ENCODE results near the gene BSDC1.

The BSDC1 gene

GRCh38 chr1:32393832-32394140, 455 bp downstream of the BSDC1 start:
- DNase-seq (ENCODE audit: low read depth): no peak

DNA sequence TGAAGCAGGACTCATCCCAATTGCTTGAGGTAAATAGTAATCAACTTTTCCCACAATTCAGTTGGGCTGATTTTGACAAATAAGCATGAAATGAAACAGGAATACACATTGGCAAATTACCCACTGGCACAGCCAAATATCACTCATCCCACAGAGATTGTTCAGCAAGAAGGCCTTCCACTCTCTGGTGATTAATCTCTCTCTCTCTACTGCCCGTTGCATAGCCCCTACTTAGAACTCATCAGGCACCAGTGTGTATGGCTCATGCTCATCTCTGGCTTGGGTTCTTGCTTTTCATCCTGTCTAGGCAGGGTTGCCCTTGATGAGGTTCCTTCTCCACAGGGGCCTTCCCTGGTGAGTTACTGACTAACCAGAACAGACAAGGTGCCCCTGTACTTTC, 1.1 kb downstream of the BSDC1 start:
- no peak for DNase-seq (ENCODE audit: low read depth)

- no peak for DNase-seq (ENCODE audit: low read depth)
Measured at GRCh38 chr1:32392325-32392724, 1.9 kb downstream of the BSDC1 start.

DNA sequence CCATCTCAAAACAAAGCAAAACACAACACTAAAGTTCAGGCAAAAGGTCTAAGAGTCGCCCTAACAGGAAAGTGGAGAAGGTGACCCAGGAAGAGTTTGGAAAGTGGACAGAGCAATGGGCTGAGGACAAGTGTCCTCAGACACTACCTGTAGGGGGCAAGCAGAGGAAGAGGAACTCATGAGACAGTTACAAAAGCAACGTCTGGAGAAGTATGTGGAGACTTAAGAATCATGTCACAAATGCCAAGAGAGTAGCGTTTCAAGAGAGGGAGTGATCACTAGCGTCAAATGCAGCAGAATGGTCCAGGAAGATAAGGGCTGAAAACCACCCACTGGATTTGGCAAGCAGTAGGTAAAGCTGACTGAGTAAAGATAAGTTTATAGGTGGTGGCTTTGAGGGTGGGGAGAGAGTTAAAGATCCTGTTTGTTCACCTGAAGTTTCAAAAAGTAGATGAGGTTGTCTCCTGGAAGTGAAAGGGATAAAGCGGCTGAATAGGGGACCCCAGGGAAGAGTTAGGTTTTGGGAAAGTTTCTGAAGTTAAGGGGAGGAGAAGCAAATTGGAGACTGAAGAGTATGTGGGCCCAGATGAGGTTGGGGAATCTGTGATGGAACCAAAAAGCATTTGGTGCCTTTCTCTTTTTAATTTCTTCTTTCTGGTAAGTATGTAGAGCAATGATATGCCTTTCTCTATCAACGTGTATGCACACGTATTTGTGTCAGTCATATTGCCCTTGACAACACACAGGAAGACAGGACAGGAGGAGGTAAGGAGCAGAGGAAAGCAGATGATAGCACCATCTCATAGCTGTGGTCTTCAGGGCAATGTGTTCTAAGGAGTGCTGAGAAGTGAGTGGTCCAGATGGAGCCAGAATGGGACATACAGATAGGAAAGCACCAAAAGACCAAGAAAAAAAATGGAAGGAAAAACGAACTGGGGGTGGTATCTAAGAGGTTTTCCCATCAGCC, 3.1 kb downstream of the BSDC1 start:
- DNase-seq (ENCODE audit: low read depth): no peak

DNA sequence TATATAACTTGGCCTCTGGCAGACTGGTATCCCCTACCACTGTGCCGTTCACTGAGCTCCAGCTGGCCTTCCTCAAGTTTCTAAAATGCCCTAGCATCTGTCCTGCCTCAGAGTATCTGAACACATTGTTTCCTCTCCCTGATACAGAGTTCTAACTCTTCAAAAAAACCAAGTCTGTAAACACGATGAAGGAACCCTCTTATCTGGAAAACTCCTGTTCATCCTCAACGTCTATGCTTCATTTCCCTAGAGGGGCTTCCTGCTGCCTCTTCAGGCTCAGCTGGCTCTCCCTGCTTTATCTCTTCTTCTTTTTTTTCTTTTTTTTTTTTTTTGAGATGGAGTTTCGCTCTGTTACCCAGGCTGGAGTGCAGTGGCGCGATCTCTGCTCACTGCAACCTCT, 5.6 kb downstream of the BSDC1 start:
- no peak for DNase-seq (ENCODE audit: low read depth)

GRCh38 chr1:32386676-32387392, 7.4 kb downstream of the BSDC1 start:
- no peak for DNase-seq (ENCODE audit: low read depth)

GRCh38 chr1:32380057-32380456, 14.2 kb downstream of the BSDC1 start:
- no peak for DNase-seq (ENCODE audit: low read depth)

- no peak for DNase-seq (ENCODE audit: low read depth)
Measured at GRCh38 chr1:32377541-32378220, 16.6 kb downstream of the BSDC1 start.

- no peak for DNase-seq (ENCODE audit: low read depth)
Measured at GRCh38 chr1:32376199-32376598, 18.0 kb downstream of the BSDC1 start.

GRCh38 chr1:32373996-32374592, 20.1 kb downstream of the BSDC1 start:
- no peak for DNase-seq (ENCODE audit: low read depth)

DNA sequence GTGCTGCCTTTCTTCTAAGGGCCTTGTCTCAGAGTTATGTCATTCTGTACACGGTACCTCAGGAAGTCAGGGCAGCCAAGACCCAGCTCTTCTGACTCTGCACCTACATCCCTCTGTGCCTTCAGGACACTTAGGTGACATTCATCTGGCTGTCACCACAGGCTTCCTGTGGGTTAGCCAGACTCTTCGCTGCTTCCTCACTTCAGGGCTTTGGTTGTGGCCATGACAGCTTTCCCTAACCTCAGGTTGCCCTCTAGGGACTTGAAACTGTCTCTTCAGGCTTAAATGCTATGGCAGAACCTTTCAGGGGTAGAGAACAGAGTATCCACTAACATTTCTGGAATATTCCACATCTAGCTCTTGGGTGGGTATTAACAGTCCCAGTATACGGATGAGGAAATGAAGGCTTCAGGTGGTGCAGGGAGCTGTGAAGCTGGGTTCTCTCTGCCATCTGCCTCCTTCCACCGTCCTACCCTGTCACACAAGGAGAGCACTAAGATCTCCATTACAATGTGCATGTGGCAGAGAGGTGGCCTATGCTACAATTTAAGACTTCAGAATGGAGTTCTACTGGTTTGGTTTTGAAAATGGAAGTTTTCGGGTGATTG, 22.0 kb downstream of the BSDC1 start:
- DNase-seq (ENCODE audit: low read depth): peak; percentile 29

- no peak for DNase-seq (ENCODE audit: low read depth)
Measured at GRCh38 chr1:32367912-32368635, 26.2 kb downstream of the BSDC1 start.

DNA sequence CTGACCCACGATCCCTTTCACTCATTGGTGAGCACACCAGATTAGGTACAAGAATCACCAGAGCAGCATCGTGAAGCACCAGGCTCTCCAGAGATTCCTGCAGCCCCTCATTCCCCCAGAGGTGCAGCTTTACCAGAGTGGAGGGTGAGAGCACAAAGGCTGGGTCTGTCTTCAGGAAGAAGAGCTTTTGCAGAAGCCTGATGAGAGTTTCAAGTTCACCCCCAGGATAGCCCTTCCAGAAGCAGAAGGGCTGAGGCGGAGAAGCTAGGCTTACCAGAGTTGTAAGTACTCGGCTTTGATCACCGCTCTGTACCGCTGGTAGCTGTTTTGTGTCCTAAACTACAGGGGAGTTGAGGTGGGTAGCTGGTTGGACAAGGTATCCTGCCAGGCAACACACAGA, 28.8 kb downstream of the BSDC1 start:
- DNase-seq (ENCODE audit: low read depth): no peak

- no peak for DNase-seq (ENCODE audit: low read depth)
Measured at GRCh38 chr1:32364836-32365235, 29.4 kb downstream of the BSDC1 start.

GRCh38 chr1:32363713-32364112, 30.5 kb downstream of the BSDC1 start:
- no peak for DNase-seq (ENCODE audit: low read depth)

- DNase-seq (ENCODE audit: low read depth): no peak
Measured at GRCh38 chr1:32362474-32363313, 31.5 kb downstream of the BSDC1 start, which contains the start of the genes FAM229A and TSSK3. TSS of gene FAM229A (minus strand) at chr1:32362485. CDS start at chr1:32362091, 394 bp downstream. TSS of gene TSSK3 (plus strand) at chr1:32362539. CDS start at chr1:32362702, 163 bp downstream.

GRCh38 chr1:32361674-32362473, 32.4 kb downstream of the BSDC1 start:
- no peak for DNase-seq (ENCODE audit: low read depth)

- DNase-seq (ENCODE audit: low read depth): no peak
Measured at GRCh38 chr1:32361308-32361673, 33.0 kb downstream of the BSDC1 start.

DNA sequence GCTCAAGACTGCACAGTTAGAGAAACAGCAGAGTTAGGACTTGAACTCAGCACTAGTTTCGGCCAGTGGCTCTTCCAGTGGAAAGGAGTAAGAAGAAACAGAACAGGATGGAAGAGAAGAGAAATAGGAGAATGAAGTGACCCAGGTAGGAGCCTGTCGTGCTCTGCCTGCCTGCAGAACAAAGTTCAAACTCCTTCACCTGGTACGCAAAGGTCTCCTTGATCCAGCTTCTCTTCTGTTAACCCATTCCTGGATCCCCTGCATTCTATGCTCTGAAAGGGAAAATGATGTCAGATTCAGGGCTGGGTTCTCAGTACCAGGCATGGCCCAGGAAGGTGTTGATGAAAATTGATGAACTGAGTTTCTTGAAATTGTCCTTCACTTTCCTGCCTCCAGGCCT, 35.8 kb downstream of the BSDC1 start:
- no peak for DNase-seq (ENCODE audit: low read depth)
